ENCODE measurements around the gene AKNAD1. TPM values are rescaled to one million over a fixed set of nuclear protein-coding genes. Genes with fewer than 3 reads are reported as not detected.

The AKNAD1 gene
- total and polyA plus RNA-seq, 2 of the 4 experiments (the other 2 are of a cell fraction) = 0.07 to 0.18 TPM

DNA sequence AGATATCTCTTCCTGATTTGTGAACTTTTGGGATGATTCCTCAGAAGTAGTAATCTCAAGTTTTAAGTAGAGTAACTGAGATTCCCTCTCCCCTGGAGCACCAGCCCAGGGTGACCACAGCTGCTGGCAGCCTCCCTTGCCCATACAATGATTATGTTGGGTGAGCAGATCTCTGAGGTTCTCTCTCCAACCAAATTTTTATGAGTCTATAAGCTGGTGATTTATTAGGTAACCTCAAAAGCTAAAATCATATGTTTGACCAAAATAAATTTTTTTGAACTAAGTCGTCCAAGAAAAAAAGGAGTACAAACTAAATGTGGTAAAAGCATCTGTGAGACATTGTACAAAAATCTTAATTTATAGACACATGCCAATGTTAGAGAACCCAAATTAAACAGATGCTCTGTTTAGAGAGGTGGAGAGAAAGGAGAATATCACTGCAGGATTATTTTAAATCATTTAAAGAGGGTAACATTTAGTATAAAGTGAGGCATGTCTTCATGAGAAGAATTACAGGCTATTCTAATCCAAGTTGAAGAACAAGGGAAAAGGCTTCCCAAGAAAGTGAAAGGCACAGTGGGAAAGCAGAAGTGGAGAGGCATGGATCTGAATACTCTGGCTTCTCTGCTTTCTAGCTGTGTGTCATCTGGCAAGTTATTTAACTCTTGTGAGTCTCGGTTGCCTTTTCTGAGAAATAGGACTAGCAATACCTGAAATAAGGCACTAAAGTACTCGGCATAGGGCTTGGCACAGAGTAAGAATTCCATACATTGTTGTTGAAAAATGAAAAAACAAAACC, 2.5 kb downstream of the AKNAD1 start (continued):
- TF ChIP-seq RAD21 (IDR thresholded peaks at IDR 0.05; ENCODE audit: low read length) = no peak

DNA sequence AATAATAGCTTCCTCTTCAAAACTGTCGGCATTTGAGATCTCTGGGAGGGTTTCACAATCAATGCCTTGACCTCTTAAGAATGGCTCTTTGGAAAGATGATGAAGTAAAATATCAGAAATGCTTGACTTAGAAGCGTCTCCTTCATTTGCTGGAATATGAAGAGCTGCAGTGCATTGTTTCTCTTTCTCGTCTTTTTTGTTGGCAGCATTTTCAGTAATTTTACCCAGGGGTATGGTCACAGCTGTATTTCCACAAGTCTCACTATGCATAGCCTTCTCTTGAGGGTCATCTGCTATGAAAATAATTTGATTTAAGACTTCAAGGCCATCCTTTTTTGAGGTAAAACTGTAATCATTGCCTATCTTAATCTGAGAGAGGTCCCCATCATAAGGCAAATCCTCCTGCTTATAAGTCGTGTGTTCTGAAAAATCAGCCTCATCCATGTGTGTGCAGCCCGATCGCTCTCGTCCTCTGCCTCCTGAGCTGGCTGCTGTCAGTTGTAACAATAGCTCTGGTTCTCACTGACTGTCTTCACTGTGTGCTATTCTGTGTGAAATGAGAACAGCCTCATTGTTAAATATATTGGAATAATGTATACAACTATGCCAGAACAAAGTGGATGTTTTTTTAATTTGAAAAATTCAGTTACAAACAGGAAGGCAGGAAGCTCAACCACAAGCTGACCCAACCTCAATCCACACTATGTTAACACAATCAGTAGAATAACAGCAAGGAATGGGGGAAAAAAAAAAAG, 4.5 kb downstream of the AKNAD1 start:
- WGBS, 2 experiments (ENCODE audit: extremely low coverage in 2 of 2, insufficient read length in 1 of 2) = no CpG with 5 or more reads among the region's 7 CpGs
- intact Hi-C loops (cut with micrococcal nuclease) = no loop called here
- H4K8ac ChIP-seq (ENCODE audit: low read depth in 2 of 2, low read length in 2 of 2) = no peak overlapping the region
- POLR2A ChIA-PET (ENCODE audit: unreplicated experiment) = no interaction called here
- no peak overlapping the region for H2BK120ac ChIP-seq (ENCODE audit: low read depth, low read length)
- no peak overlapping the region for H3K9ac ChIP-seq (ENCODE audit: low read depth, low read length)
- no peak overlapping the region for H3K18ac ChIP-seq (ENCODE audit: low read depth, low read length)
- peaks cover 4% of the 10 kb centered on the region for H3K27me3 ChIP-seq (ENCODE audit: control insufficient read depth, insufficient read depth, low read length)
- no TSS peak for BruUV-seq (replicated peaks)
- no peak overlapping the region for H2AK9ac ChIP-seq (replicated peaks; ENCODE audit: low read depth, low read length, poor library complexity)
- H4K91ac ChIP-seq (ENCODE audit: insufficient read depth, low read depth, low read length) = no peak overlapping the region
- ATAC-seq (ENCODE audit: low read depth) (no peak), DNase-seq (no peak)
- H3K27ac ChIP-seq (ENCODE audit: insufficient read depth, low read length) = no peak overlapping the region
- H3K56ac ChIP-seq (ENCODE audit: extremely low read depth, insufficient read depth, low read length) = no peak overlapping the region
- no peaks in the 10 kb centered on the region for H3K9me3 ChIP-seq (ENCODE audit: control insufficient read depth, insufficient read depth, low read length)
- peak overlapping the region; percentile 47 for H2AFZ ChIP-seq (replicated peaks; ENCODE audit: low read length, poor library complexity)
- dilution Hi-C loops (cut with HindIII; ENCODE audit: low sequenced_read_pairs, unreplicated experiment) = no loop called here
- no peak overlapping the region for H2BK15ac ChIP-seq (ENCODE audit: low read depth, low read length)
- no peak overlapping the region for H4K5ac ChIP-seq (ENCODE audit: low read depth, low read length)
- no peak overlapping the region for H2BK20ac ChIP-seq (ENCODE audit: low read depth, low read length)
- H2BK5ac ChIP-seq (ENCODE audit: low read depth, low read length, poor library complexity, severe bottlenecking) = no peak overlapping the region
- no peaks in the 10 kb centered on the region for H3K79me1 ChIP-seq (ENCODE audit: low read depth in 1 of 2, low read length in 2 of 2)
- no peaks in the 10 kb centered on the region for H3K9me1 ChIP-seq (ENCODE audit: insufficient read depth, low read length)
- no peaks in the 10 kb centered on the region for H4K20me1 ChIP-seq (ENCODE audit: insufficient read depth, low read length)
- no peak overlapping the region for H3K4me3 ChIP-seq (ENCODE audit: insufficient read depth, low read depth, low read length)
- in situ Hi-C loops (cut with MboI; ENCODE audit: low sequenced_read_pairs) = no loop called here
- H3K4me2 ChIP-seq (ENCODE audit: low read depth, low read length) = peak overlapping the region; percentile 16; the same call in 1 of the 2 replicates
- no peak overlapping the region for H3K23ac ChIP-seq (ENCODE audit: low read depth, low read length)
- H3K36me3 ChIP-seq (ENCODE audit: control insufficient read depth, insufficient read depth, low read length) = no peaks in the 10 kb centered on the region
- H2AK5ac ChIP-seq (ENCODE audit: low read depth, low read length) = no peak overlapping the region
- peak overlapping the region; percentile 5; the same call in 1 of the 2 replicates for H3K14ac ChIP-seq (replicated peaks; ENCODE audit: low read depth, low read length)
- no peak overlapping the region for H3K4ac ChIP-seq (ENCODE audit: low read depth, low read length)
- peaks cover 2% of the 10 kb centered on the region for H3K4me1 ChIP-seq (ENCODE audit: control insufficient read depth, insufficient read depth, low read length)
- CTCF ChIA-PET = interaction anchor here (1.0 to 1.2 kb wide), 2 partner anchors 13 to 24 kb away, joined by 3 to 4 read pairs; no protein-coding TSS in a partner anchor
- TF ChIP-seq CEBPB (IDR thresholded peaks at IDR 0.05; ENCODE audit: low read depth, low read length) = no peak
- TF ChIP-seq, protein P1, sequence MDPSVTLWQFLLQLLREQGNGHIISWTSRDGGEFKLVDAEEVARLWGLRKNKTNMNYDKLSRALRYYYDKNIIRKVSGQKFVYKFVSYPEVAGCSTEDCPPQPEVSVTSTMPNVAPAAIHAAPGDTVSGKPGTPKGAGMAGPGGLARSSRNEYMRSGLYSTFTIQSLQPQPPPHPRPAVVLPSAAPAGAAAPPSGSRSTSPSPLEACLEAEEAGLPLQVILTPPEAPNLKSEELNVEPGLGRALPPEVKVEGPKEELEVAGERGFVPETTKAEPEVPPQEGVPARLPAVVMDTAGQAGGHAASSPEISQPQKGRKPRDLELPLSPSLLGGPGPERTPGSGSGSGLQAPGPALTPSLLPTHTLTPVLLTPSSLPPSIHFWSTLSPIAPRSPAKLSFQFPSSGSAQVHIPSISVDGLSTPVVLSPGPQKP (IDR thresholded peaks at IDR 0.05; ENCODE audit: borderline replicate concordance, low read depth, low read length) = no peak
- TF ChIP-seq FOS (IDR thresholded peaks at IDR 0.05; ENCODE audit: low read depth, low read length) = no peak
- no peak for TF ChIP-seq RCOR1 (IDR thresholded peaks at IDR 0.05; ENCODE audit: insufficient replicate concordance, low read length)
- TF ChIP-seq, protein P2, sequence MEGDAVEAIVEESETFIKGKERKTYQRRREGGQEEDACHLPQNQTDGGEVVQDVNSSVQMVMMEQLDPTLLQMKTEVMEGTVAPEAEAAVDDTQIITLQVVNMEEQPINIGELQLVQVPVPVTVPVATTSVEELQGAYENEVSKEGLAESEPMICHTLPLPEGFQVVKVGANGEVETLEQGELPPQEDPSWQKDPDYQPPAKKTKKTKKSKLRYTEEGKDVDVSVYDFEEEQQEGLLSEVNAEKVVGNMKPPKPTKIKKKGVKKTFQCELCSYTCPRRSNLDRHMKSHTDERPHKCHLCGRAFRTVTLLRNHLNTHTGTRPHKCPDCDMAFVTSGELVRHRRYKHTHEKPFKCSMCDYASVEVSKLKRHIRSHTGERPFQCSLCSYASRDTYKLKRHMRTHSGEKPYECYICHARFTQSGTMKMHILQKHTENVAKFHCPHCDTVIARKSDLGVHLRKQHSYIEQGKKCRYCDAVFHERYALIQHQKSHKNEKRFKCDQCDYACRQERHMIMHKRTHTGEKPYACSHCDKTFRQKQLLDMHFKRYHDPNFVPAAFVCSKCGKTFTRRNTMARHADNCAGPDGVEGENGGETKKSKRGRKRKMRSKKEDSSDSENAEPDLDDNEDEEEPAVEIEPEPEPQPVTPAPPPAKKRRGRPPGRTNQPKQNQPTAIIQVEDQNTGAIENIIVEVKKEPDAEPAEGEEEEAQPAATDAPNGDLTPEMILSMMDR (conservative IDR thresholded peaks at IDR 0.05; ENCODE audit: low read depth, low read length) = no peak

All from IMR-90 (cell line).